GM12878 (cell line): ENCODE measurements around the gene DYNLT5. TPM values are rescaled to one million over a fixed set of nuclear protein-coding genes. Genes with fewer than 3 reads are reported as not detected.

Experiments used
- CHD4 ChIP-seq: fragments of 200-600 bp; sonication (generic); IDR thresholded peaks from 2 replicates; pipeline ENCODE4 v1.6.1; 2016; ENCODE audit warnings: mild to moderate bottlenecking
- CTCF ChIP-seq, 3 experiments: IDR thresholded peaks in 2 of 3; conservative IDR thresholded peaks in 1 of 3; 2 replicates each; pipeline ENCODE4 v1.5.1; 2011; ENCODE audit warnings: low read depth in 3 of 3, low read length in 3 of 3, mild to moderate bottlenecking in 3 of 3, control low read depth in 2 of 3, moderate library complexity in 2 of 3, inconsistent platforms in 1 of 3, mixed read lengths in 1 of 3; ENCODE audit not compliant: control insufficient read depth in 2 of 3, insufficient read depth in 1 of 3; ENCODE audit errors: extremely low read depth in 1 of 3
- HSF1 ChIP-seq: fragments of 150-350 bp; IDR thresholded peaks from 2 replicates; pipeline ENCODE4 v1.6.1; 2014; ENCODE audit warnings: mild to moderate bottlenecking, low read depth, low read length
- NFXL1 ChIP-seq: fragments of 450-650 bp; IDR thresholded peaks from 2 replicates; pipeline ENCODE4 v1.6.1; 2017; ENCODE audit warnings: antibody characterized with exemption, mild to moderate bottlenecking, borderline replicate concordance
- PKNOX1 ChIP-seq: fragments of 450-650 bp; IDR thresholded peaks from 2 replicates; pipeline ENCODE4 v1.6.1; 2016; ENCODE audit warnings: mild to moderate bottlenecking
- RAD21 ChIP-seq: IDR thresholded peaks from 2 replicates; pipeline ENCODE4 v1.6.1; 2011; ENCODE audit warnings: mild to moderate bottlenecking, low read depth, low read length, moderate library complexity; ENCODE audit not compliant: insufficient read depth
- RELB ChIP-seq: fragments of 450-650 bp; IDR thresholded peaks from 2 replicates; pipeline ENCODE4 v1.6.1; 2017; ENCODE audit warnings: low read depth, mild to moderate bottlenecking, moderate library complexity
- SIN3A ChIP-seq: IDR thresholded peaks from 2 replicates; pipeline ENCODE4 v1.6.1; 2012; ENCODE audit warnings: low read depth, low read length, improper control_type of control experiment
- ZBED1 ChIP-seq: IDR thresholded peaks from 2 replicates; pipeline ENCODE4 v1.6.1; 2016; ENCODE audit warnings: borderline replicate concordance
- ZNF274 ChIP-seq: IDR thresholded peaks from one replicate; pipeline ENCODE4 v1.8.0; 2011; ENCODE audit not compliant: insufficient read length, insufficient read depth
- polyA plus RNA-seq, 11 experiments: library from polyadenylated mRNA; depleted of rRNA in 4 of 11; unstranded in 6 of 11; stranded (reverse) in 5 of 11; fragments of >200 nt; fragmentation: Nextera tagmentation in 4 of 11; fragmentation: Illumina TruSeq in 1 of 11; extraction: Ambion mirVana in 4 of 11; extraction: Trizol in 1 of 11; gene quantifications; 1 replicate in 1 of 11; 2 replicates in 10 of 11; pipeline versions ENCODE4 v1.2.1 to v1.2.3, GENCODE V29; 2011 to 2016; ENCODE audit warnings: inconsistent platforms in 2 of 11, missing spikeins in 2 of 11, low read depth in 1 of 11
- total RNA-seq, 4 experiments: library from RNA; depleted of rRNA in 3 of 4; stranded (reverse); fragments of >200 nt in 3 of 4; fragmentation: Illumina TruSeq in 1 of 4; extraction: Trizol in 1 of 4; gene quantifications; 2 replicates each; pipeline versions ENCODE4 v1.2.1 to v1.2.3, GENCODE V29; 2013 to 2021

Gene DYNLT5
- total and polyA plus RNA-seq, 10 of the 15 experiments (the other 5 are each of a cell fraction or from before 2014, with no cell fraction given): not detected

- peak; percentile 89 for TF ChIP-seq RAD21
- TF ChIP-seq CHD4: no peak
- no peak for TF ChIP-seq ZNF274
- no peak for TF ChIP-seq ZBED1
- no peak for TF ChIP-seq SIN3A
- no peak for TF ChIP-seq PKNOX1
- peak; percentile 41; the same call in 1 of the 2 replicates for TF ChIP-seq RELB
- no peak for TF ChIP-seq HSF1
- TF ChIP-seq CTCF (IDR thresholded peaks at IDR 0.05 in 2 of 3, conservative IDR thresholded peaks at IDR 0.05 in 1 of 3; ENCODE audit: control insufficient read depth in 2 of 3, extremely low read depth in 1 of 3, insufficient read depth in 1 of 3, low read depth in 3 of 3, low read length in 3 of 3): peak; percentile 89 to 93 (median 90)
- TF ChIP-seq NFXL1: no peak
Measured at GRCh38 chr1:66725885-66726665, 26.2 kb upstream of the DYNLT5 start (continued).
